K562 (cell line): ENCODE data around the gene ABCC1. TPM values are rescaled to one million over a fixed set of nuclear protein-coding genes. Genes with fewer than 3 reads are reported as not detected.

Source experiments
- ATAC-seq: fragments of 200-7000 bp; cut with Tn5 transposase; 3 replicates; pipeline ENCODE4 v1.9.1; 2020; ENCODE audit warnings: moderate library complexity
- BruUV-seq: library from RNA; stranded (reverse); fragments of 400-500 nt; replicated peaks from 2 replicates; lab custom pipeline; 2021; lab: Mats Ljungman, UMichigan
- CTCF ChIA-PET: fragments of 300-600 bp; formaldehyde crosslinking; extraction: SDS; loops from one replicate; lab custom pipeline; 2021; ENCODE audit warnings: low intra/inter-chr PET ratio; lab: Yijun Ruan, JAX
- POLR2A ChIA-PET: fragments of 300-600, 350-650 bp; sonication (Branson Sonifier 250); formaldehyde crosslinking; extraction: SDS; loops from one replicate; lab custom pipeline; 2021; ENCODE audit warnings: antibody characterized with exemption, inconsistent platforms; lab: Yijun Ruan, JAX
- DNase-seq, 4 experiments: peaks; one replicate each; pipeline versions ENCODE4 v3.0.0 to v3.0.0-alpha.2; 2011 to 2018; ENCODE audit warnings: low spot score in 3 of 4, mixed read lengths in 3 of 4; ENCODE audit errors: extremely low read depth in 1 of 4
- FAIRE-seq: peaks from 2 replicates; lab custom pipeline; 2011; peaks lifted over from hg19 to GRCh38; lab: Jason Lieb, UNC
- H2AFZ ChIP-seq: 2 replicates; pipeline ENCODE4 v1.6.0; 2011; ENCODE audit warnings: low read depth, low read length, control low read depth, inconsistent platforms
- H3K27ac ChIP-seq: fragments of 200-600 bp; 3 replicates; pipeline ENCODE4 v1.8.0; 2011; ENCODE audit warnings: low read depth, mild to moderate bottlenecking, control low read depth, inconsistent platforms, low read length, moderate library complexity, mixed read lengths; ENCODE audit errors: extremely low read depth
- H3K27me3 ChIP-seq, 2 experiments: fragments of 300-600 bp in 1 of 2; 2 replicates in 1 of 2; 3 replicates in 1 of 2; pipeline versions ENCODE4 v1.6.0 to v1.8.0; 2011; ENCODE audit warnings: inconsistent platforms in 2 of 2, low read length in 2 of 2, mild to moderate bottlenecking in 1 of 2, mixed read lengths in 1 of 2, moderate library complexity in 1 of 2; ENCODE audit not compliant: control insufficient read depth in 2 of 2, insufficient read depth in 2 of 2
- H3K36me3 ChIP-seq: fragments of 300-600 bp; 3 replicates; pipeline ENCODE4 v1.8.0; 2011; ENCODE audit warnings: mild to moderate bottlenecking, low read length, inconsistent platforms; ENCODE audit not compliant: control insufficient read depth, insufficient read depth
- H3K4me1 ChIP-seq, 2 experiments: fragments of 200-600 bp in 1 of 2; replicated peaks in 1 of 2; 2 replicates in 1 of 2; 3 replicates in 1 of 2; pipeline versions ENCODE4 v1.5.1 to v1.8.0; 2011; ENCODE audit warnings: inconsistent platforms in 2 of 2, low read length in 2 of 2, mild to moderate bottlenecking in 1 of 2, mixed read lengths in 1 of 2, moderate library complexity in 1 of 2; ENCODE audit not compliant: control insufficient read depth in 2 of 2, insufficient read depth in 2 of 2
- H3K4me2 ChIP-seq: 2 replicates; pipeline ENCODE4 v1.6.1; 2011; ENCODE audit warnings: low read length, control low read depth, inconsistent platforms, mixed read lengths; ENCODE audit not compliant: insufficient read depth
- H3K4me3 ChIP-seq: fragments of 200-600 bp; sonication (generic), shearing (Covaris generic); 2 replicates; pipeline ENCODE4 v1.5.1; 2016; ENCODE audit warnings: control low read depth, inconsistent platforms
- H3K79me2 ChIP-seq: fragments of 200-600 bp; 3 replicates; pipeline ENCODE4 v1.8.0; 2011; ENCODE audit warnings: low read length, inconsistent platforms; ENCODE audit not compliant: control insufficient read depth, insufficient read depth
- H3K9ac ChIP-seq, 2 experiments: 2 replicates each; pipeline versions ENCODE4 v1.6.0 to v1.6.1; 2011; ENCODE audit warnings: low read depth in 2 of 2, low read length in 2 of 2, control low read depth in 1 of 2, inconsistent platforms in 1 of 2, mild to moderate bottlenecking in 1 of 2, mixed read lengths in 1 of 2; ENCODE audit not compliant: insufficient read depth in 1 of 2
- H3K9me1 ChIP-seq: one replicate; pipeline ENCODE4 v1.6.0; 2011; ENCODE audit warnings: inconsistent platforms, mild to moderate bottlenecking, low read length, moderate library complexity; ENCODE audit not compliant: control insufficient read depth, insufficient read depth
- H3K9me3 ChIP-seq: replicated peaks from 2 replicates; pipeline ENCODE4 v1.5.1; 2011; ENCODE audit warnings: low read depth, low read length, inconsistent platforms; ENCODE audit not compliant: control insufficient read depth, insufficient read depth
- H4K20me1 ChIP-seq: replicated peaks from 2 replicates; pipeline ENCODE4 v1.6.1; 2011; ENCODE audit warnings: low read length, inconsistent platforms, mixed read lengths; ENCODE audit not compliant: control insufficient read depth, insufficient read depth
- BCL6 ChIP-seq: fragments of 250-450 bp; sonication (Bioruptor Pico); IDR thresholded peaks from 2 replicates; pipeline ENCODE4 v1.4.0; 2020
- BRF1 ChIP-seq: IDR thresholded peaks from 3 replicates; pipeline ENCODE4 v1.6.1; 2011; ENCODE audit warnings: borderline replicate concordance, mild to moderate bottlenecking; ENCODE audit not compliant: insufficient read length; ENCODE audit errors: extremely low read depth
- KDM1A ChIP-seq, 2 experiments: fragments of 450-650 bp; IDR thresholded peaks; 2 replicates each; pipeline ENCODE4 v1.6.1; 2016; ENCODE audit warnings: mild to moderate bottlenecking in 2 of 2
- PCBP1 ChIP-seq: fragments of 200-400 bp; formaldehyde crosslinking; IDR thresholded peaks from 2 replicates; pipeline ENCODE4 v1.6.1; 2018; ENCODE audit warnings: mild to moderate bottlenecking, low read depth, low read length; ENCODE audit not compliant: poor library complexity, severe bottlenecking
- SREBF2 ChIP-seq: sonication (generic); formaldehyde crosslinking; IDR thresholded peaks from 2 replicates; pipeline ENCODE4 v1.4.0; 2020; ENCODE audit warnings: mild to moderate bottlenecking, missing genetic modification reagents
- USF1 ChIP-seq: sonication (generic); formaldehyde crosslinking; IDR thresholded peaks from 2 replicates; pipeline ENCODE4 v1.9.0; 2022; ENCODE audit warnings: mild to moderate bottlenecking, missing genetic modification reagents
- ZNF121 ChIP-seq: sonication (generic); formaldehyde crosslinking; conservative IDR thresholded peaks from 2 replicates; pipeline ENCODE4 v1.8.0; 2022; ENCODE audit warnings: missing genetic modification reagents
- ZNF586 ChIP-seq: fragments of 450-650 bp; formaldehyde crosslinking; conservative IDR thresholded peaks from 2 replicates; pipeline ENCODE4 v1.4.0; 2020; ENCODE audit warnings: mild to moderate bottlenecking, moderate library complexity
- WGBS: fragments of 100-300 bp; shearing (Covaris generic); methylation state at CpG from one replicate; pipeline ENCODE4 v1.1.6; 2016; ENCODE audit warnings: low coverage, mixed read lengths; ENCODE audit not compliant: insufficient coverage; ENCODE audit errors: missing lambda C conversion rate; 5-methylcytosine and 5-hydroxymethylcytosine counted together
- in situ Hi-C: fragments of 300-500 bp; cut with MboI; formaldehyde crosslinking; loops from 4 replicates; pipeline ENCODE4 v1.15.0; 2018; ENCODE audit warnings: inconsistent platforms, mixed read lengths
- intact Hi-C: fragments of 100-400 bp; cut with micrococcal nuclease; formaldehyde crosslinking; loops from 2 replicates; pipeline ENCODE4 v1.14.2; 2022
- polyA plus RNA-seq, 8 experiments: library from polyadenylated mRNA; depleted of rRNA in 4 of 8; stranded (reverse) in 5 of 8; unstranded in 3 of 8; fragments of >200 nt; fragmentation: Nextera tagmentation in 2 of 8; fragmentation: Illumina TruSeq in 1 of 8; extraction: Ambion mirVana in 2 of 8; extraction: Trizol in 1 of 8; gene quantifications; 2 replicates each; pipeline versions ENCODE4 v1.2.1 to v1.2.3, GENCODE V29; 2011 to 2014; ENCODE audit warnings: inconsistent platforms in 1 of 8, missing spikeins in 1 of 8
- total RNA-seq, 7 experiments: library from RNA; depleted of rRNA in 6 of 7; stranded (reverse); fragments of >200 nt in 6 of 7; fragmentation: Illumina TruSeq in 2 of 7; extraction: Trizol in 2 of 7; gene quantifications; 2 replicates each; pipeline versions ENCODE4 v1.2.1 to v1.2.3, GENCODE V29; 2011 to 2021; ENCODE audit warnings: low replicate concordance in 1 of 7
- TF ChIP-seq, protein P1 (sequence below): sonication (generic); formaldehyde crosslinking; IDR thresholded peaks from 2 replicates; pipeline ENCODE4 v1.5.0; 2020; ENCODE audit warnings: missing genetic modification reagents

Gene ABCC1
- total and polyA plus RNA-seq, 9 of the 15 experiments (the other 6 are each of a cell fraction or from before 2014, with no cell fraction given) = 3.9 to 41.6 (median 10.0) TPM

DNA sequence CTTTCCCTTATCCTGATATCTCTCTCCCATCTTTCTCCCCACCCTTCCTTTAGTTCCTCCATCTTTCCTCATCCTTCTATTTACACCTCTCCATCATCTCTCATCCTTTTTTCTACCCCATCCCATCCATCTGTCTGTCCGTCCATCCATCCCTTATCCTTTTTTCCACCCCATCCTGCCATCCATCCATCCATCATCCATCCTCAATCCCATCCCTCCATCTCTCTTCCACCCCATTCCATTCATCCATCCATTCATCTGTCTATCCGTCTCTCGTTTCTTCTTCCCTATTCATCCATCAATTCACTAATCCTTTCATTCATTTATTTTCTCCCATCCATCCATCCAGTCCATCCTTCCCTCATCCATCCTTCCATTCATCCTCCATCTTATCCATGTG is 205.8 kb downstream of the ABCC1 start:
- Histone ChIP-seq H3K9me1 (no peaks in the 10 kb centered on the region), H3K36me3 (no peaks in the 10 kb centered on the region), H3K4me3 (no peak overlapping the region), H3K27me3 (no peaks in the 10 kb centered on the region), H3K9me3 (no peaks in the 10 kb centered on the region), H3K9ac (no peak overlapping the region), H3K4me2 (no peak overlapping the region), H3K4me1 (peaks cover 10 to 19% of the 10 kb centered on the region in 2 experiments; a peak in 4 of 5 replicates), H3K79me2 (no peaks in the 10 kb centered on the region)
- BruUV-seq = no TSS peak
- intact Hi-C loops = no loop called here
- in situ Hi-C loops = no loop called here
- FAIRE-seq (no peak), ATAC-seq (no peak), DNase-seq (no peak)
- 22% methylated on average over 3 of the region's 3 CpGs for WGBS
- CTCF ChIA-PET = no interaction called here
- TF ChIP-seq BCL6 (CRISPR knock-in tag) (no peak), SREBF2 (CRISPR knock-in tag) (no peak), PCBP1 (no peak), KDM1A (IDR thresholded peaks at IDR 0.05) (0 out of 4 replicates have a peak, but pooled peaks have one; percentile 13), ZNF586 (CRISPR knock-in tag) (no peak), ZNF121 (CRISPR knock-in tag) (no peak)
- TF ChIP-seq, all 486 proteins: peak for 1
- Histone ChIP-seq H4K20me1 (no peaks in the 10 kb centered on the region), H2AFZ (no peak overlapping the region), H3K27ac (no peak overlapping the region)
- POLR2A ChIA-PET = no interaction called here

- POLR2A ChIA-PET = interaction anchor here (1.0 to 1.4 kb wide), 2 partner anchors 12 to 30 kb away, joined by 3 read pairs; no protein-coding TSS in a partner anchor
- Histone ChIP-seq H3K27me3 (peaks cover 0 to 6% of the 10 kb centered on the region in 2 experiments; a peak in 1 of 5 replicates), H3K9me1 (no peaks in the 10 kb centered on the region), H3K4me3 (no peak overlapping the region), H3K79me2 (no peaks in the 10 kb centered on the region), H3K36me3 (no peaks in the 10 kb centered on the region), H4K20me1 (no peaks in the 10 kb centered on the region), H3K4me1 (peaks cover 9 to 15% of the 10 kb centered on the region in 2 experiments; a peak in 4 of 5 replicates), H3K27ac (no peak overlapping the region), H3K4me2 (no peak overlapping the region), H3K9ac (no peak overlapping the region), H3K9me3 (no peaks in the 10 kb centered on the region), H2AFZ (no peak overlapping the region)
- CTCF ChIA-PET = no interaction called here
- WGBS = 18% methylated on average over 1 of the region's 1 CpG
- intact Hi-C loops (no loop called here), in situ Hi-C loops (no loop called here)
- DNase-seq (no peak), FAIRE-seq (no peak), ATAC-seq (no peak)
- BruUV-seq = no TSS peak
- no peak for TF ChIP-seq USF1 (CRISPR knock-in tag)
- no peak for TF ChIP-seq BRF1
- TF ChIP-seq, protein P1, sequence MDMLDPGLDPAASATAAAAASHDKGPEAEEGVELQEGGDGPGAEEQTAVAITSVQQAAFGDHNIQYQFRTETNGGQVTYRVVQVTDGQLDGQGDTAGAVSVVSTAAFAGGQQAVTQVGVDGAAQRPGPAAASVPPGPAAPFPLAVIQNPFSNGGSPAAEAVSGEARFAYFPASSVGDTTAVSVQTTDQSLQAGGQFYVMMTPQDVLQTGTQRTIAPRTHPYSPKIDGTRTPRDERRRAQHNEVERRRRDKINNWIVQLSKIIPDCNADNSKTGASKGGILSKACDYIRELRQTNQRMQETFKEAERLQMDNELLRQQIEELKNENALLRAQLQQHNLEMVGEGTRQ (CRISPR knock-in tag) = no peak
These were observed 207.8 kb downstream of the ABCC1 start for GRCh38 chr16:16157166-16157565.
